Astrocyte (in vitro differentiated cells and primary cell): ENCODE measurements around the gene OXT. TPM values are rescaled to one million over a fixed set of nuclear protein-coding genes. Genes with fewer than 3 reads are reported as not detected.
"Not testable (repeated sequence)": the region's sequence is repeated elsewhere in the genome, so short reads cannot be mapped to it uniquely, and the experiment has no call there.

Experiments used
- DNase-seq: peaks from one replicate; pipeline ENCODE4 v3.0.0-alpha.2; 2010; ENCODE audit warnings: low read depth
- FAIRE-seq: peaks from 2 replicates; lab custom pipeline; 2011; peaks lifted over from hg19 to GRCh38; lab: Jason Lieb, UNC
- H2AFZ ChIP-seq: 2 replicates; pipeline ENCODE4 v1.6.0; 2012; ENCODE audit warnings: low read depth, low read length, inconsistent platforms
- H3K27ac ChIP-seq: 2 replicates; pipeline ENCODE4 v1.5.1; 2011; ENCODE audit warnings: low read depth, low read length, inconsistent platforms
- H3K27me3 ChIP-seq: 2 replicates; pipeline ENCODE4 v1.6.0; 2011; ENCODE audit warnings: low read length, inconsistent platforms; ENCODE audit not compliant: insufficient read depth
- H3K36me3 ChIP-seq: 2 replicates; pipeline ENCODE4 v1.5.1; 2011; ENCODE audit warnings: low read length, inconsistent platforms; ENCODE audit not compliant: insufficient read depth
- H3K4me1 ChIP-seq: 2 replicates; pipeline ENCODE4 v1.5.1; 2011; ENCODE audit warnings: low read length, inconsistent platforms; ENCODE audit not compliant: insufficient read depth
- H3K4me2 ChIP-seq: 2 replicates; pipeline ENCODE4 v1.6.0; 2012; ENCODE audit warnings: low read length, inconsistent platforms
- H3K4me3 ChIP-seq: 2 replicates; pipeline ENCODE4 v1.5.1; 2011; ENCODE audit warnings: low read depth, mild to moderate bottlenecking, low read length, inconsistent platforms; ENCODE audit not compliant: insufficient read depth
- H3K79me2 ChIP-seq: 2 replicates; pipeline ENCODE4 v1.6.0; 2012; ENCODE audit warnings: mild to moderate bottlenecking, low read length, inconsistent platforms; ENCODE audit not compliant: insufficient read depth
- H3K9ac ChIP-seq: 2 replicates; pipeline ENCODE4 v1.6.0; 2012; ENCODE audit warnings: mild to moderate bottlenecking, low read length, inconsistent platforms
- H3K9me3 ChIP-seq: 2 replicates; pipeline ENCODE4 v1.5.1; 2012; ENCODE audit warnings: low read depth, mild to moderate bottlenecking, low read length, inconsistent platforms; ENCODE audit not compliant: insufficient read depth
- H4K20me1 ChIP-seq: 2 replicates; pipeline ENCODE4 v1.6.0; 2012; ENCODE audit warnings: low read length, inconsistent platforms; ENCODE audit not compliant: insufficient read depth
- H3K27ac Mint-ChIP-seq: one replicate; pipeline ENCODE4 v1.8.0; 2021; ENCODE audit warnings: mild to moderate bottlenecking, mixed read lengths; ENCODE audit not compliant: unreplicated experiment
- H3K27me3 Mint-ChIP-seq: one replicate; pipeline ENCODE4 v1.8.0; 2021; ENCODE audit warnings: low read depth, mixed read lengths; ENCODE audit not compliant: unreplicated experiment
- H3K36me3 Mint-ChIP-seq: one replicate; pipeline ENCODE4 v1.8.0; 2021; ENCODE audit warnings: low read depth, mixed read lengths; ENCODE audit not compliant: unreplicated experiment
- H3K4me1 Mint-ChIP-seq: one replicate; pipeline ENCODE4 v1.8.0; 2021; ENCODE audit warnings: low read depth, mixed read lengths; ENCODE audit not compliant: unreplicated experiment
- H3K4me3 Mint-ChIP-seq: one replicate; pipeline ENCODE4 v1.8.0; 2021; ENCODE audit warnings: mild to moderate bottlenecking, moderate library complexity, mixed read lengths; ENCODE audit not compliant: unreplicated experiment
- H3K9me3 Mint-ChIP-seq: one replicate; pipeline ENCODE4 v1.8.0; 2021; ENCODE audit warnings: mild to moderate bottlenecking, mixed read lengths; ENCODE audit not compliant: unreplicated experiment
- EZH2 ChIP-seq: IDR thresholded peaks from 2 replicates; pipeline ENCODE4 v1.6.1; 2012; ENCODE audit warnings: mild to moderate bottlenecking, low read length, inconsistent platforms; ENCODE audit not compliant: insufficient read depth
- total RNA-seq: library from RNA; stranded (reverse); gene quantifications from 2 replicates; pipeline ENCODE4 v1.2.1, GENCODE V29; 2021
- TF ChIP-seq, protein P1 (sequence below): IDR thresholded peaks from 2 replicates; pipeline ENCODE4 v1.5.1; 2011; ENCODE audit warnings: low read depth, mild to moderate bottlenecking, inconsistent platforms, low read length, moderate library complexity; ENCODE audit not compliant: insufficient read depth

Gene OXT
- total RNA-seq, 1 donor from 2014 or later: not detected

GRCh38 chr20:3071266-3071609, 182 bp upstream of the OXT start:
- peaks cover 2% of the 10 kb centered on the region for H3K4me1 ChIP-seq
- DNase-seq (no peak), FAIRE-seq (no peak)
- H3K36me3 ChIP-seq: no peaks in the 10 kb centered on the region
- no peak overlapping the region for H3K4me3 ChIP-seq
- Mint-ChIP-seq H3K27ac (no peak overlapping the region), H3K36me3 (no peaks in the 10 kb centered on the region), H3K27me3 (peaks cover 21% of the 10 kb centered on the region), H3K4me3 (no peak overlapping the region), H3K4me1 (peaks cover 13% of the 10 kb centered on the region), H3K9me3 (no peaks in the 10 kb centered on the region)
- TF ChIP-seq EZH2: no peak
- TF ChIP-seq, protein P1, sequence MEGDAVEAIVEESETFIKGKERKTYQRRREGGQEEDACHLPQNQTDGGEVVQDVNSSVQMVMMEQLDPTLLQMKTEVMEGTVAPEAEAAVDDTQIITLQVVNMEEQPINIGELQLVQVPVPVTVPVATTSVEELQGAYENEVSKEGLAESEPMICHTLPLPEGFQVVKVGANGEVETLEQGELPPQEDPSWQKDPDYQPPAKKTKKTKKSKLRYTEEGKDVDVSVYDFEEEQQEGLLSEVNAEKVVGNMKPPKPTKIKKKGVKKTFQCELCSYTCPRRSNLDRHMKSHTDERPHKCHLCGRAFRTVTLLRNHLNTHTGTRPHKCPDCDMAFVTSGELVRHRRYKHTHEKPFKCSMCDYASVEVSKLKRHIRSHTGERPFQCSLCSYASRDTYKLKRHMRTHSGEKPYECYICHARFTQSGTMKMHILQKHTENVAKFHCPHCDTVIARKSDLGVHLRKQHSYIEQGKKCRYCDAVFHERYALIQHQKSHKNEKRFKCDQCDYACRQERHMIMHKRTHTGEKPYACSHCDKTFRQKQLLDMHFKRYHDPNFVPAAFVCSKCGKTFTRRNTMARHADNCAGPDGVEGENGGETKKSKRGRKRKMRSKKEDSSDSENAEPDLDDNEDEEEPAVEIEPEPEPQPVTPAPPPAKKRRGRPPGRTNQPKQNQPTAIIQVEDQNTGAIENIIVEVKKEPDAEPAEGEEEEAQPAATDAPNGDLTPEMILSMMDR: no peak
- peaks cover 14% of the 10 kb centered on the region for H3K27me3 ChIP-seq
- H3K4me2 ChIP-seq: peak overlapping the region; percentile 71
- no peak overlapping the region for H2AFZ ChIP-seq
- no peaks in the 10 kb centered on the region for H3K9me3 ChIP-seq
- H3K9ac ChIP-seq: no peak overlapping the region
- H4K20me1 ChIP-seq: no peaks in the 10 kb centered on the region
- no peaks in the 10 kb centered on the region for H3K79me2 ChIP-seq
- H3K27ac ChIP-seq: no peak overlapping the region

DNA sequence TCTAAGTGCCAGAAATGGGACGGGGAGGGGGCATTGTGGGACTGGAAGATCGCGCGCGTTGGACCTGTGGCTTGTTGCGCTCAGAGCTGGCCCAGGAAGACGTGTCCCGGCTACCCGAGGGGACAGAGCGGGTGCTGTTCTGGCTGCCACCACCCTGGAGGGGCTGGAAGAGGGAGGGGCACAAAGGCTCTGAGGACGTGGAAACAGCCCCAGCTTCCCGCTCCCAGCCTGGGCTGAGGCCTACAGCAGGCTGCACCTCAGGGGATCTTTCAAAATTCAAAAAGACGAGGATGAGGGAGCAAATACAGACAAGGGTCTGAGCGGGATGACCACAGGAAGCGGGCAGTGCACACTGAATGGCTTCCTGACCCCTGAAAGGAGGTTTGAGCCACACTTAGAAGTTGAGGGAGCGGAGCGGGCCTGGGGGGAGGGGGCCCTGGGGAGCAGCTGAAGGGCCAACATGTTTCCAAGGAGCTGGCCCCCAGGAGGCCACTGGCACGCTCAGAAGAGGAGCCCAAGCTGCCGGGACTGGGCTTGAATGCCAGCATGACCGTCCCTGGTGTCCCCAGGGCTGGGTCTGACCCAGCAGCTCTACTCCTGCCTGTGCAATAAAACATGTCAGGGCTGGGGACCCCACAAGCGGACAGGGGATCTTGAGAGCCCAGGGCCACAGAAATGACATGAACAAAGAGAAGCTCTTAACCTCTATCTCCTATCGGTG, 1.3 kb downstream of the OXT start:
- Histone ChIP-seq H3K9me3 (no peaks in the 10 kb centered on the region), H3K27me3 (peaks cover 16% of the 10 kb centered on the region), H3K27ac (no peak overlapping the region), H3K4me2 (peak overlapping the region; percentile 71), H2AFZ (peak overlapping the region; percentile 63), H3K36me3 (no peaks in the 10 kb centered on the region), H3K9ac (no peak overlapping the region), H3K4me3 (peak overlapping the region; percentile 17), H3K4me1 (no peaks in the 10 kb centered on the region), H4K20me1 (no peaks in the 10 kb centered on the region), H3K79me2 (no peaks in the 10 kb centered on the region)
- Mint-ChIP-seq H3K27ac (no peak overlapping the region), H3K4me3 (no peak overlapping the region), H3K27me3 (peaks cover 21% of the 10 kb centered on the region), H3K9me3 (no peaks in the 10 kb centered on the region), H3K4me1 (peaks cover 3% of the 10 kb centered on the region), H3K36me3 (no peaks in the 10 kb centered on the region)
- TF ChIP-seq EZH2: no peak
- TF ChIP-seq, protein P1: no peak
- no peak for DNase-seq
- no peak for FAIRE-seq

DNA sequence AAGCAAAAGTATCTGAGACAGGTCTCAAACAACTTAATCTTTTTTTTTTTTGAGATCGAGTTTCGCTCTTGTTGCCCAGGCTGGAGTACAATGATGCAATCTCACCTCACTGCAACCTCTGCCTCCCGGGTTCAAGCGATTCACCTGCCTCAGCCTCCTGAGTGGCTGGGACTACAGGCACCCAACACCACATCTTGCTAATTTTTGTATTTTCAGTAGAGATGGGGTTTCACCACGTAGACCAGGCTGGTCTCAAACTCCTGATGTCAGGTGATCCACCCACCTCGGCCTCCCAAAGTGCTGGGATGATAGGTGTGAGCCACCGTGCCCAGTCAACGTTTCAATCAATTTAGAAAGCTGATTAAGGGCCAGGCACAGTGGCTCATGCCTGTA, 1.8 kb downstream of the OXT start:
- not testable (repeated sequence) for H3K79me2 ChIP-seq, H2AFZ ChIP-seq, FAIRE-seq, H3K4me2 ChIP-seq, H3K4me3 ChIP-seq, DNase-seq, H3K4me3 Mint-ChIP-seq, H4K20me1 ChIP-seq, H3K4me1 Mint-ChIP-seq, H3K36me3 ChIP-seq, H3K27ac ChIP-seq, H3K36me3 Mint-ChIP-seq, H3K9ac ChIP-seq, H3K4me1 ChIP-seq, H3K9me3 Mint-ChIP-seq, H3K9me3 ChIP-seq, H3K27ac Mint-ChIP-seq
- H3K27me3 Mint-ChIP-seq: peaks cover 21% of the 10 kb centered on the region
- peaks cover 21% of the 10 kb centered on the region for H3K27me3 ChIP-seq
